HG02840 (cell line): Measurements from ENCODE around the gene PRDM13.
"Not testable (repeated sequence)": the region's sequence is repeated elsewhere in the genome, so short reads cannot be mapped to it uniquely, and the experiment has no call there.

ENCODE experiments used
- ATAC-seq: cut with Tn5 transposase; IDR thresholded peaks from one replicate; pipeline ENCODE4 v1.9.1; 2021; ENCODE audit warnings: mild to moderate bottlenecking, moderate library complexity, moderate number of reproducible peaks; ENCODE audit not compliant: unreplicated experiment, low FRiP score

Gene PRDM13

GRCh38 chr6:99606656-99607415 lies at the start of gene PRDM13:
Gene PRDM13 (plus strand): TSS chr6:99606833. CDS start chr6:99607035, 202 bp downstream.
- no peak for ATAC-seq

- ATAC-seq, result no peak
Measured at GRCh38 chr6:99559057-99559456, 47.6 kb upstream of the PRDM13 start.

DNA sequence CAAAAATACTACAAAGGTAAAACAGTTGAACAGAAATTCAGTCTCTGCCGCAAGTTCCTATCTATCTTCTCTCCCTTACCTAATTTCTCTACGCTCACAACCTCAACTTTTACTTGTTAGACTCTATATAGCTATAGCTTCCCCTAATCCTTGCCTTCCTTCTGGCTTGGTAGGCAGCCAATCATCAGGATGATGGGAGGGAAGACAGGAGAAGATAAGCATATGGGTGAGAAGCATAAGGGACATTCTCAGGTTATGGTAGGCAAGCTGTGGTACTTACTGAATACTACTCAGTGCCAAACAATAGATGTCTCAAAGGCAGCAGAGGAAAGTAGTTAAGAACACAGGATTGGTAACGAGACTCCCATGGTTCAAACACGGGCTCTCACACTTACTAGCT lies 46.0 kb upstream of the PRDM13 start:
- ATAC-seq, result no peak

DNA sequence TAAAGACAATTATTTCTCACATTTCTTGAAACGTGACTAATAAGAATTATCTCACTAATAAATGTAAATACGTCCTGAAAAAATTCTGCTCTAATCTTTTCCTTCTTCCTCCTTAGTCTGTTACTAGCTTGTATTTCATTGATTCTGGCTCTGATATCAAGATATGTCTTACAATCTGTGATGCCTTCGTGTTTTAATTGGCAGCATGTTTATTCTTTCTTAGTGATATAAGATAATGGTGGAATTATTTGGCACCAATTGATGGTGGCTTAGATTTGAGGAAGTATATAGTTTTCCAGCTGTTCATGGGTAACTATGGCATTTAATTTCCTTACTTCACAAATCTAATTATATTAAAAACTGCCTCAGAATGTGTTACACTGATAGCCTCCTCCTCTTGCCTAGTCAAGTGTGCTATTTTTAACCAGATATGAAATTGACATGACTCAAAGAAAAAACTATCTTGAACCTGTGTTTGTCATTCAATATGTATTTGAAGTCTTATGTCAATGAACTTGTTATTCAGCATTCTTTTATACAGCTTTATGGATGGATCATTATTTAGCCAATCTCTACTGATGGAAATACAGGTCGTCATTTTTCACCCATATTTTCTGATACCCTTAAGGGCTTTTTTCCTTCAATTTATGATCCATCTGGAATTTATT lies 43.4 kb upstream of the PRDM13 start:
- no peak for ATAC-seq

GRCh38 chr6:99568103-99568933 lies 38.3 kb upstream of the PRDM13 start, which contains the start of gene CCNC:
Gene CCNC (minus strand): TSS chr6:99568660. CDS start chr6:99568527, 133 bp downstream.
- ATAC-seq, result peak; percentile 98

DNA sequence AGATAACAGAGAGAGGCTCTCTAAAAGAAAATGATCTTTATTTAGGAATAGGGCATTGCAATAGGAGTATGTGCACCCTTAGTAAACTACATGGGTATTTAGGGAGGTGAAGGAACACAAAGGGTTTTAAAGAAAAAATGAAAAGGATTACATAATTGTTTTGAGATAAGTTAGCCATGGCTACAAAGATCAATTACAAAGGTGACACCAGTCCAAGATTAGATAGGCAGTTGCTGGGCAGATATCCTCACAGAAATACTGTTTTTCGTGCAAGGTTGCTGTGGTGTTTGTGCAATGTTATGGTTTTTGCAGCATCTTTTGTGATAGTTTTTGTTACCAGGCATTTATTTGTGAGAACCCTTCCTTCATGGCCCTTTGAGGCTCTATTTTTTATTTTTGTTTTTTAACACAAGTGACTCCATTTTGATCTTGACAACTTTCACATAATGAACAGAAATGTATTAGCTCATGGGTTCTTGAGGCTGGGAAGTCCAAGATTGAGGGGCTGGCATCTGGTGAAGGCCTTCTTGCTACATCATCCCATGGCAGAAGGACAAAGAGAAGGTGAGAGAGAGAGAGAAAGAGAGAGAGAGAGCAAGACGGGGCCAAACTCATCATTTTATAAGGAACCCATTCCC lies 32.5 kb upstream of the PRDM13 start:
- no peak for ATAC-seq

GRCh38 chr6:99575544-99576227 lies 30.9 kb upstream of the PRDM13 start:
- ATAC-seq, result no peak

DNA sequence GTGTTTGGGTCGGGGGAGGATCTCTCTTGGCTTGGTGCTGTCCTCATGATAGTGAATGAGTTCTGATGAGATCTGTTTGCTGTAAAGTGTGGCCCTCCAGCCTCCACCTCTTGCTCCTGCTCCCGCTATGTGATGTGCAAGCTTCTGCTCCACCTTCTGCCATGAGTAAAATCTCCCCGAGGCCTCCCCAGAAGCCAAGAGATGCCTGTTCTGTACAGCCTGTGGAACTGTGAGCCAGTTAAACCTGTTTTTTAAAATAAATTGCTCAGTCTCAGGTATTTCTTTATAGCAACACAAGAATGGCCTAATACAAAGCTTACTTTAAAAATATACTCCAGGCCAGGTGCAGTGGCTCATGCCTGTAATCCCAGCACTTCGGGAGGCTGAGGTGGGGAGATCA lies 26.9 kb upstream of the PRDM13 start:
- no peak for ATAC-seq

- ATAC-seq, result no peak
Measured at GRCh38 chr6:99587792-99588191, 18.8 kb upstream of the PRDM13 start.

DNA sequence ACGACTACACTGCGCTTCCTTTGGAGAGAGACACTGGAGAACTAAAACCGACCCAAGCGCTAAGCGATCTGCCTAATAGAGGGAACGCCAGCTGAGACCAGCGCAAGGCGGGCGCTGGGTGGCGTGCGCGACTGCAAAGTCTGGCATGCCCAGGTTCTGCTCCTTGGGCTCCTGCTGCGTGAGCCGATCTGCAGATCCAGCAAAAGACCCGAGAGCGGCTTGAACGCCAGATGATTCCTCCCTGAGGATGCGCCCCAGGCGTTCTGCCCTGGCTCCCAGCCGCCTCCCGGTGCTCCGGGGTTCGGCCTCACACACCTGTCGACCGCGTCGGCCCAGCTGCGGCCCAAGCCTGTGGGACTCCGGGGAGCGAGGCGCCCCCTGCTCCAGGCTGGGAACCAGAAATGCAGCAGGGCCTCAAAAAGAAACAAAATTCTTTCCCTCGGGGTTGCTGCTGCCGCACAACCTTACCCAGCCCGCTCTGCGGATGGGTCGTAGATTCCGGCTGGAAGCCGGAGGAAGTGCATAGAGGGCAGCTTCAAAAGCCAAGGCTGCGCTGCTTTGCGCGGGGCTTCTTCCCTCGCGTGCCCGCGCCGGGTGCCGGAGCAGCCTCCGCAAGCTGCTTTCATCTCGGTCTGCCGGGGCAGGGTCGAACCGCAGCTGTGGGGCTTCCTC lies 17.9 kb upstream of the PRDM13 start:
- peak; percentile 82 for ATAC-seq

GRCh38 chr6:99589290-99589672 lies 17.4 kb upstream of the PRDM13 start:
- ATAC-seq, result peak; percentile 12

- no peak for ATAC-seq
Measured at GRCh38 chr6:99589907-99590493, 16.6 kb upstream of the PRDM13 start.

- ATAC-seq, result no peak
Measured at GRCh38 chr6:99590728-99591672, 15.6 kb upstream of the PRDM13 start.

- ATAC-seq, result no peak
Measured at GRCh38 chr6:99591673-99592364, 14.8 kb upstream of the PRDM13 start.

- no peak for ATAC-seq
Measured at GRCh38 chr6:99592900-99593299, 13.7 kb upstream of the PRDM13 start.

- ATAC-seq, result not testable (repeated sequence)
Measured at GRCh38 chr6:99594696-99595095, 11.9 kb upstream of the PRDM13 start.
